Neuronal stem cell (in vitro differentiated cells): Measurements from ENCODE around the gene MAPK1.
A peak's percentile ranks its signal among the peaks of the same experiment; 100 is the strongest.

Experiments used
- DNase-seq: peaks from one replicate; pipeline ENCODE4 v3.0.0-alpha.2; 2013; ENCODE audit warnings: low spot score
- H2AFZ ChIP-seq: one replicate; pipeline ENCODE4 v1.6.1; 2013; ENCODE audit warnings: mild to moderate bottlenecking, low read length, inconsistent platforms
- H2AK5ac ChIP-seq: 2 replicates; pipeline ENCODE4 v1.6.1; 2013; ENCODE audit warnings: low read depth, mild to moderate bottlenecking, inconsistent platforms, low read length, moderate library complexity, mixed read lengths
- H2BK120ac ChIP-seq: 2 replicates; pipeline ENCODE4 v1.6.1; 2013; ENCODE audit warnings: low read depth, mild to moderate bottlenecking, inconsistent platforms, low read length, moderate library complexity, mixed read lengths
- H2BK12ac ChIP-seq: one replicate; pipeline ENCODE4 v1.6.1; 2013; ENCODE audit warnings: low read length, inconsistent platforms
- H2BK15ac ChIP-seq: 2 replicates; pipeline ENCODE4 v1.6.1; 2013; ENCODE audit warnings: mild to moderate bottlenecking, low read length, inconsistent platforms, mixed read lengths
- H2BK5ac ChIP-seq: one replicate; pipeline ENCODE4 v1.6.1; 2013; ENCODE audit warnings: inconsistent platforms, mild to moderate bottlenecking, low read length, moderate library complexity
- H3K14ac ChIP-seq: one replicate; pipeline ENCODE4 v1.6.1; 2013; ENCODE audit warnings: low read length, inconsistent platforms
- H3K18ac ChIP-seq: 2 replicates; pipeline ENCODE4 v1.6.1; 2013; ENCODE audit warnings: low read length, inconsistent platforms
- H3K23ac ChIP-seq: 2 replicates; pipeline ENCODE4 v1.6.1; 2013; ENCODE audit warnings: low read depth, mild to moderate bottlenecking, mixed read lengths, low read length, inconsistent platforms; ENCODE audit not compliant: poor library complexity
- H3K27ac ChIP-seq: replicated peaks from 3 replicates; pipeline ENCODE4 v1.5.1; 2013; ENCODE audit warnings: low read length, inconsistent platforms
- H3K27me3 ChIP-seq, 3 experiments: 2 replicates each; pipeline ENCODE4 v1.6.1; 2013; ENCODE audit warnings: low read length in 3 of 3, mild to moderate bottlenecking in 2 of 3, inconsistent platforms in 1 of 3, low read depth in 1 of 3, mixed read lengths in 1 of 3, moderate library complexity in 1 of 3; ENCODE audit not compliant: control insufficient read depth in 3 of 3, insufficient read depth in 3 of 3
- H3K36me3 ChIP-seq, 2 donors: replicated peaks in 1 of 2; 2 replicates each; pipeline ENCODE4 v1.6.1; 2013; ENCODE audit warnings: low read length in 2 of 2; ENCODE audit not compliant: control insufficient read depth in 2 of 2, insufficient read depth in 2 of 2
- H3K4ac ChIP-seq: 2 replicates; pipeline ENCODE4 v1.6.1; 2013; ENCODE audit warnings: inconsistent platforms, mild to moderate bottlenecking, low read length, moderate library complexity
- H3K4me1 ChIP-seq, 2 donors: 1 replicate in 1 of 2; 2 replicates in 1 of 2; pipeline ENCODE4 v1.6.1; 2013; ENCODE audit warnings: low read length in 2 of 2, low read depth in 1 of 2; ENCODE audit not compliant: control insufficient read depth in 2 of 2, insufficient read depth in 1 of 2
- H3K4me2 ChIP-seq: one replicate; pipeline ENCODE4 v1.6.1; 2013; ENCODE audit warnings: mild to moderate bottlenecking, low read length, inconsistent platforms; ENCODE audit not compliant: insufficient read depth, poor library complexity, severe bottlenecking
- H3K4me3 ChIP-seq, 2 donors: 2 replicates each; pipeline ENCODE4 v1.5.1; 2013; ENCODE audit warnings: low read length in 2 of 2, mild to moderate bottlenecking in 2 of 2, inconsistent platforms in 1 of 2, moderate library complexity in 1 of 2
- H3K79me1 ChIP-seq: one replicate; pipeline ENCODE4 v1.6.1; 2013; ENCODE audit warnings: low read depth, mild to moderate bottlenecking, inconsistent platforms, low read length, moderate library complexity
- H3K9ac ChIP-seq: one replicate; pipeline ENCODE4 v1.6.1; 2013; ENCODE audit warnings: mild to moderate bottlenecking, low read depth, low read length, inconsistent platforms; ENCODE audit not compliant: poor library complexity
- H3K9me3 ChIP-seq, 2 donors: replicated peaks in 1 of 2; 2 replicates each; pipeline versions ENCODE3 to v1.6.1; 2013; ENCODE audit warnings: low read length in 2 of 2, mild to moderate bottlenecking in 2 of 2, inconsistent platforms in 1 of 2, low read depth in 1 of 2, mixed read lengths in 1 of 2, moderate library complexity in 1 of 2; ENCODE audit not compliant: control insufficient read depth in 2 of 2, insufficient read depth in 1 of 2
- H4K8ac ChIP-seq: one replicate; pipeline ENCODE4 v1.6.1; 2013; ENCODE audit warnings: low read depth, mild to moderate bottlenecking, inconsistent platforms, low read length, moderate library complexity
- H4K91ac ChIP-seq: one replicate; pipeline ENCODE4 v1.6.1; 2013; ENCODE audit warnings: low read length, low read depth, mild to moderate bottlenecking, inconsistent platforms; ENCODE audit not compliant: poor library complexity
- WGBS, 2 donors: extraction: QIAGEN DNeasy Blood & Tissue Kit; methylation state at CpG; one replicate each; pipeline ENCODE4 v1.1.7; 2013; ENCODE audit warnings: missing lambda C conversion rate in 2 of 2, mixed read lengths in 1 of 2; ENCODE audit not compliant: insufficient read length in 2 of 2, insufficient replicate concordance in 1 of 2; ENCODE audit errors: extremely low coverage in 2 of 2; 5-methylcytosine and 5-hydroxymethylcytosine counted together

Gene MAPK1

DNA sequence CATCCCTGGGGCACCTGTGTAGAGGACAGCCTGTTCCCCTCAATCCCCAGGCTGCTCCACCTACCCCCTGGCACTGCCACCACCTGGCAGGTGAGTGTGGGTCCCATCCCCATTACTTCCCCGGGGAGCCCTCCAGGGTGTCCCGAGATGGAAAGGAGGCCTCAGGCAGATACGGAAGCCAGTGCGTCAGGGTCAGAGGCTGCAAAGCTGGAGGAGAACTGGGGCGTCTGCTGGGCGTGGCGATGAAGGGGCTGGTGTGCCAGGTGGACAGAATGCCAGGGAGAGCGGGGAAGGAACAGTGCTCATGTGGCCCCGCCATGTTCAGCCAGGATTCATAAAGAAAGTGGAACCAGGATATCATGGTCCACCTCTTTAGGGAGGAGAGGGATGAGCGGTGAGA, 139.7 kb downstream of the MAPK1 start:
- WGBS, 2 donors: no CpG with 5 or more reads among the region's 10 CpGs
- Histone ChIP-seq H2BK5ac (no peak overlapping the region), H3K23ac (peak overlapping the region; percentile 89), H3K4me1 (peaks cover 6 to 7% of the 10 kb centered on the region in 2 donors), H3K36me3 (peaks cover 1 to 52% of the 10 kb centered on the region in 2 donors), H3K4ac (no peak overlapping the region), H3K9me3 (no peaks in the 10 kb centered on the region), H3K27ac (no peak overlapping the region), H3K27me3 (no peaks in the 10 kb centered on the region), H2BK12ac (no peak overlapping the region), H3K4me3 (no peak overlapping the region), H4K8ac (no peak overlapping the region), H2AK5ac (no peak overlapping the region), H3K79me1 (peaks cover 13% of the 10 kb centered on the region), H4K91ac (no peak overlapping the region), H3K18ac (no peak overlapping the region), H3K9ac (peak overlapping the region; percentile 37), H3K14ac (no peak overlapping the region), H2AFZ (no peak overlapping the region), H2BK120ac (no peak overlapping the region), H2BK15ac (no peak overlapping the region), H3K4me2 (no peak overlapping the region)
- DNase-seq: no peak

DNA sequence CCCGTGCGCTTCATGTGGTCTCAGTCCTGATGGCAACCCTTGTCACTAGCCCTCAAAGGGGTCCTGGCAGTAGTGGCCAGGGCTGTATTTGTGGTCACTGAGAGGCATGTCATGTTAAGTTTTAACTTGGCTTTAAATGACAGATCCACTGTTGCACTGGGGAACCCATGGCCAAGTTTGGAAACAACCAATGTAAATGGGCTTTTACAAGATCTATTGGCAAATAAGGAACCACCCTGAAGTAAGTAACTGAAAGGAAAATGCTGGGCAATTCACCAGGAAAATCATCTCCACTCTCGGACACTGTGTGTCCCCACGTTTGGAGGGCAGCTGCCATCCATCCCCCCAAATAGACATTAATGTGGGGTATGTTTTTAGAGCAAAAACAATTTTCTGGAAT, 140.3 kb downstream of the MAPK1 start:
- Histone ChIP-seq H3K36me3 (peaks cover 1 to 52% of the 10 kb centered on the region in 2 donors), H3K4ac (no peak overlapping the region), H2AFZ (no peak overlapping the region), H3K4me2 (no peak overlapping the region), H3K79me1 (peaks cover 13% of the 10 kb centered on the region), H3K14ac (no peak overlapping the region), H3K23ac (peak overlapping the region; percentile 83), H3K27me3 (no peaks in the 10 kb centered on the region), H3K4me3 (no peak overlapping the region), H2BK15ac (no peak overlapping the region), H3K9me3 (no peaks in the 10 kb centered on the region), H2BK120ac (no peak overlapping the region), H4K8ac (peak overlapping the region; percentile 87), H2AK5ac (no peak overlapping the region), H2BK12ac (no peak overlapping the region), H3K27ac (no peak overlapping the region), H3K18ac (no peak overlapping the region), H4K91ac (no peak overlapping the region), H3K4me1 (peaks cover 6 to 7% of the 10 kb centered on the region in 2 donors), H3K9ac (peak overlapping the region; percentile 32), H2BK5ac (no peak overlapping the region)
- no peak for DNase-seq
- WGBS, 2 donors: no CpG with 5 or more reads among the region's 4 CpGs

DNA sequence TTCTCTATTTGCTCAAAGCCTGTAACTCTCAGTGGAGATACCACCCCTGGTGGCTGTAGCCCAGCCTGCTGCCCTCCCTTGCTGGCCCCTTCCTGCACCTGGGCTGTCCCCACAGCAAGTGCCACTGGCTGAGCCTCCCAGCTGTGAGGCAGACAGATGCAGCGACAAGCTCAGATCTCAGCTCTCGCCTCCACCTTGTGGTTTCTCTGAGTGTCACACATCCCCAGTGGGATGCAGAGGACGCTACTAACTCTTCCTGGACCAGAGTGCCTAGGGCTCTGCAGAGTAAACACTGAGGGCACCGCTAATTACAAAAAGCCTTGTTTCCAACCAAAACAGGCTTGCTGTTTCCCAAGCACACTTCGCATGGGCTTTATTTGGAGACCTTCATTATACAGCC, 140.8 kb downstream of the MAPK1 start:
- Histone ChIP-seq H3K9me3 (no peaks in the 10 kb centered on the region), H3K27ac (no peak overlapping the region), H3K4me2 (no peak overlapping the region), H4K8ac (peak overlapping the region; percentile 23), H4K91ac (no peak overlapping the region), H3K18ac (peak overlapping the region; percentile 59), H3K23ac (peak overlapping the region; percentile 83), H3K27me3 (no peaks in the 10 kb centered on the region), H3K4me1 (peaks cover 6 to 7% of the 10 kb centered on the region in 2 donors), H2BK120ac (no peak overlapping the region), H3K4me3 (no peak overlapping the region), H2BK12ac (no peak overlapping the region), H3K79me1 (peaks cover 13% of the 10 kb centered on the region), H2BK5ac (peak overlapping the region; percentile 2), H3K36me3 (peaks cover 1 to 47% of the 10 kb centered on the region in 2 donors), H2AFZ (no peak overlapping the region), H3K9ac (peak overlapping the region; percentile 83), H3K4ac (no peak overlapping the region), H3K14ac (no peak overlapping the region), H2AK5ac (peak overlapping the region; percentile 87), H2BK15ac (no peak overlapping the region)
- no CpG with 5 or more reads among the region's 5 CpGs for WGBS, 2 donors
- DNase-seq: no peak

DNA sequence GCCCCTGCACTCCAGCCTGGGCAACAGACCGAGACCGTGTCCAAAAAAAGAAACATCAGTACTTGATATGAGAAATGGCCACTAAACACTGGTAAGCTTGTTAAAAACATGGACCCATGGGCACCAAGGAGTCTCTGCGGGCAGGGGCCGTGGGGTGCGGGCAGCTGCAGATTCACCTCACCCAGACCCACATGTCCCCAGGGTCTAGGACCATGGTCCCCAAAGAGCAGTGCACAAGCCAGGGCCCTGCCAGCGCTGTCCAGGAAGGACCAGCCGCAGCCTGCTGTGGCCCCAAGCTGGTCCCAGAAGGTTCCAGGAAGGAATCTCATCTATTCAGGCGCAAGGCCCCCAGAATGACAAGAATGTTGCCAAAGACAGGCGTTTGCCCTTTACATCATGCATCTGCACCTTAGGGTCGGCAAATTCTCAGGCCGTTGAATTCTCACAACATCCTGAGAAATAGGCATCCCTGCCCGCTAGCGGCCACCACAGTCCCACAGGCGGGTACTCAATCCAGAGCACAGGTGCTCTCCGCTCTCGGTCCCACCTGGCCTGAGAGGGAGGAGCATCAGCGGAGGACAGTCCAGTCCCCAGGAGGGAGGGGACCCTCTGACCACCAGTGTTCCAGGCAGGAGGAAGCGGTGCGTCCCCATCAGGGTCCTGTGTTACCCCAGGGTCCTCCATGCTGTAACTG, 141.3 kb downstream of the MAPK1 start:
- H2BK12ac ChIP-seq: no peak overlapping the region
- no peaks in the 10 kb centered on the region for H3K9me3 ChIP-seq
- peak overlapping the region; percentile 59 for H3K18ac ChIP-seq
- H3K79me1 ChIP-seq: peaks cover 13% of the 10 kb centered on the region
- peak overlapping the region; percentile 23 for H4K8ac ChIP-seq
- H3K4me1 ChIP-seq: peaks cover 6 to 7% of the 10 kb centered on the region in 2 donors
- peak overlapping the region; percentile 2 for H2BK5ac ChIP-seq
- peak overlapping the region; percentile 83 for H3K23ac ChIP-seq
- peak overlapping the region; percentile 83 for H3K9ac ChIP-seq
- no CpG with 5 or more reads among the region's 19 CpGs for WGBS, 2 donors
- H3K27me3 ChIP-seq: no peaks in the 10 kb centered on the region
- no peak overlapping the region for H3K27ac ChIP-seq
- H4K91ac ChIP-seq: no peak overlapping the region
- peaks cover 1 to 42% of the 10 kb centered on the region in 2 donors for H3K36me3 ChIP-seq
- H3K4me3 ChIP-seq: no peak overlapping the region
- no peak overlapping the region for H3K4ac ChIP-seq
- no peak overlapping the region for H2BK120ac ChIP-seq
- H2BK15ac ChIP-seq: no peak overlapping the region
- H3K14ac ChIP-seq: no peak overlapping the region
- H2AK5ac ChIP-seq: peak overlapping the region; percentile 87
- H3K4me2 ChIP-seq: no peak overlapping the region
- no peak for DNase-seq
- no peak overlapping the region for H2AFZ ChIP-seq
